ENCODE data around the gene ZNF136. TPM values are rescaled to one million over a fixed set of nuclear protein-coding genes. Genes with fewer than 3 reads are reported as not detected.

Gene ZNF136
- total and polyA plus RNA-seq, 9 donors: 8.8 to 18.8 (median 16.2) TPM

- Histone ChIP-seq H3K4me3 (no peak overlapping the region), H3K36me3 (no peaks in the 10 kb centered on the region), H3K27me3 (no peaks in the 10 kb centered on the region), H3K27ac (no peak overlapping the region), H3K9me3 (no peaks in the 10 kb centered on the region), H3K4me1 (ENCODE audit: insufficient read depth) (peaks cover 8% of the 10 kb centered on the region)
- intact Hi-C loops (cut with DNase I): no loop called here
- no peak for DNase-seq
- WGBS, 3 donors: 44 to 67% (median 59%) methylated on average over 1 of the region's 1 CpG
- no peak for TF ChIP-seq CTCF (IDR thresholded peaks at IDR 0.05)
Measured at GRCh38 chr19:12166626-12167025, 3.7 kb downstream of the ZNF136 start.

GRCh38 chr19:12180377-12180776, 17.5 kb downstream of the ZNF136 start:
- TF ChIP-seq POLR2A (IDR thresholded peaks at IDR 0.05) (no peak), EP300 (IDR thresholded peaks at IDR 0.05) (no peak), CTCF (IDR thresholded peaks at IDR 0.05) (no peak)
- Histone ChIP-seq H3K27me3 (no peaks in the 10 kb centered on the region), H3K36me3 (no peaks in the 10 kb centered on the region), H3K4me3 (no peak overlapping the region), H3K9me3 (no peaks in the 10 kb centered on the region), H3K4me1 (ENCODE audit: insufficient read depth) (no peaks in the 10 kb centered on the region), H3K27ac (no peak overlapping the region)
- 94 to 97% (median 96%) methylated on average over 3 of the region's 3 CpGs for WGBS, 3 donors
- no peak for DNase-seq
- intact Hi-C loops (cut with DNase I): no loop called here

GRCh38 chr19:12187625-12188024, 24.7 kb downstream of the ZNF136 start:
- H3K27ac ChIP-seq: no peak overlapping the region
- DNase-seq: no peak
- intact Hi-C loops (cut with DNase I): no loop called here
- no peaks in the 10 kb centered on the region for H3K27me3 ChIP-seq
- peaks cover 0 to 21% of the 10 kb centered on the region in 2 donors for H3K9me3 ChIP-seq
- H3K36me3 ChIP-seq: peaks cover 2% of the 10 kb centered on the region
- WGBS, 3 donors: 96 to 98% (median 98%) methylated on average over 6 of the region's 6 CpGs
- H3K4me1 ChIP-seq (ENCODE audit: insufficient read depth): no peaks in the 10 kb centered on the region
- TF ChIP-seq EP300 (IDR thresholded peaks at IDR 0.05) (no peak), CTCF (IDR thresholded peaks at IDR 0.05) (no peak), POLR2A (IDR thresholded peaks at IDR 0.05) (no peak)
- no peak overlapping the region for H3K4me3 ChIP-seq

- H3K9me3 ChIP-seq: no peaks in the 10 kb centered on the region
- peak overlapping the region; percentile 57 for H3K4me3 ChIP-seq
- intact Hi-C loops (cut with DNase I): no loop called here
- 0 to 5% (median 1%) methylated on average over 54 to 62 of the region's 62 CpGs for WGBS, 3 donors
- H3K27ac ChIP-seq: peak overlapping the region; percentile 39 to 90
- H3K4me1 ChIP-seq (ENCODE audit: insufficient read depth): peaks cover 2% of the 10 kb centered on the region
- no peaks in the 10 kb centered on the region for H3K36me3 ChIP-seq
- no peaks in the 10 kb centered on the region for H3K27me3 ChIP-seq
- DNase-seq: peak; percentile 87 to 94 (median 92)
- no peak for TF ChIP-seq EP300 (IDR thresholded peaks at IDR 0.05)
- TF ChIP-seq POLR2A (IDR thresholded peaks at IDR 0.05): peak; percentile 26
Measured at GRCh38 chr19:12194827-12195731, 32.2 kb downstream of the ZNF136 start.

GRCh38 chr19:12198136-12198535, 35.2 kb downstream of the ZNF136 start:
- Histone ChIP-seq H3K9me3 (no peaks in the 10 kb centered on the region), H3K36me3 (no peaks in the 10 kb centered on the region)
- TF ChIP-seq EP300 (IDR thresholded peaks at IDR 0.05) (no peak), POLR2A (IDR thresholded peaks at IDR 0.05) (no peak), CTCF (IDR thresholded peaks at IDR 0.05) (no peak)

More at GRCh38 chr19:12198136-12198535, 35.2 kb downstream of the ZNF136 start:
- H3K4me1 ChIP-seq (ENCODE audit: insufficient read depth): peaks cover 2% of the 10 kb centered on the region
- H3K27ac ChIP-seq: no peak overlapping the region
- no peak overlapping the region for H3K4me3 ChIP-seq
- H3K27me3 ChIP-seq: no peaks in the 10 kb centered on the region
- intact Hi-C loops (cut with DNase I): no loop called here
- DNase-seq: no peak

Measured in ovary (tissue), 9 donors.